Liver (tissue), 9 donors: ENCODE measurements around the gene PIGW. TPM values are rescaled to one million over a fixed set of nuclear protein-coding genes. Genes with fewer than 3 reads are reported as not detected.

Source experiments
- DNase-seq: peaks from one replicate; pipeline ENCODE4 v3.0.0-alpha.2; 2017; ENCODE audit warnings: low spot score
- H3K27ac ChIP-seq, 2 donors: one replicate each; pipeline ENCODE4 v1.7.0; 2013; ENCODE audit warnings: inconsistent platforms in 2 of 2, low read length in 2 of 2, control low read depth in 1 of 2, low read depth in 1 of 2, mild to moderate bottlenecking in 1 of 2
- H3K27me3 ChIP-seq, 4 donors: one replicate each; pipeline versions ENCODE4 v1.6.1 to v1.7.0; 2013; ENCODE audit warnings: low read length in 3 of 4, inconsistent platforms in 1 of 4, mild to moderate bottlenecking in 1 of 4, moderate library complexity in 1 of 4; ENCODE audit not compliant: control insufficient read depth in 4 of 4, insufficient read depth in 4 of 4
- H3K36me3 ChIP-seq, 4 donors: one replicate each; pipeline versions ENCODE4 v1.6.1 to v1.7.0; 2013; ENCODE audit warnings: low read length in 3 of 4, mild to moderate bottlenecking in 3 of 4, low read depth in 1 of 4, moderate library complexity in 1 of 4; ENCODE audit not compliant: control insufficient read depth in 4 of 4, insufficient read depth in 3 of 4
- H3K4me1 ChIP-seq, 4 donors: one replicate each; pipeline versions ENCODE4 v1.6.1 to v1.7.0; 2013; ENCODE audit warnings: low read length in 3 of 4, mild to moderate bottlenecking in 3 of 4, moderate library complexity in 1 of 4; ENCODE audit not compliant: control insufficient read depth in 4 of 4, insufficient read depth in 4 of 4
- H3K4me3 ChIP-seq, 3 donors: one replicate each; pipeline versions ENCODE4 v1.6.1 to v1.7.0; 2013; ENCODE audit warnings: low read length in 3 of 3, control low read depth in 1 of 3, low read depth in 1 of 3, mild to moderate bottlenecking in 1 of 3
- H3K9ac ChIP-seq, 2 donors: one replicate each; pipeline ENCODE4 v1.7.0; 2013; ENCODE audit warnings: low read length in 2 of 2, mild to moderate bottlenecking in 2 of 2, moderate library complexity in 2 of 2, control low read depth in 1 of 2, low read depth in 1 of 2
- H3K9me3 ChIP-seq, 4 donors: one replicate each; pipeline versions ENCODE4 v1.6.1 to v1.7.0; 2013; ENCODE audit warnings: low read length in 3 of 4; ENCODE audit not compliant: control insufficient read depth in 4 of 4
- EGR1 ChIP-seq, 2 donors: IDR thresholded peaks; 2 replicates each; pipeline ENCODE4 v1.6.1; 2016 to 2018; ENCODE audit warnings: antibody characterized with exemption in 2 of 2, low read depth in 2 of 2
- FOXA1 ChIP-seq: IDR thresholded peaks from 2 replicates; pipeline ENCODE4 v1.6.1; 2016; ENCODE audit warnings: antibody characterized with exemption
- FOXA2 ChIP-seq: IDR thresholded peaks from 2 replicates; pipeline ENCODE4 v1.6.1; 2016; ENCODE audit warnings: antibody characterized with exemption
- GABPA ChIP-seq, 2 donors: IDR thresholded peaks in 1 of 2; conservative IDR thresholded peaks in 1 of 2; 2 replicates each; pipeline ENCODE4 v1.6.1; 2016; ENCODE audit warnings: antibody characterized with exemption in 2 of 2, mild to moderate bottlenecking in 1 of 2, moderate library complexity in 1 of 2
- HNF4A ChIP-seq, 2 donors: conservative IDR thresholded peaks; 2 replicates each; pipeline ENCODE4 v1.6.1; 2016; ENCODE audit warnings: antibody characterized with exemption in 2 of 2, mild to moderate bottlenecking in 2 of 2
- HNF4G ChIP-seq: IDR thresholded peaks from 2 replicates; pipeline ENCODE4 v1.6.1; 2016; ENCODE audit warnings: antibody characterized with exemption
- RXRA ChIP-seq, 2 donors: IDR thresholded peaks; 2 replicates each; pipeline ENCODE4 v1.6.1; 2017 to 2018; ENCODE audit warnings: antibody characterized with exemption in 2 of 2, mild to moderate bottlenecking in 1 of 2
- SP1 ChIP-seq: IDR thresholded peaks from 2 replicates; pipeline ENCODE4 v1.6.1; 2018; ENCODE audit warnings: antibody characterized with exemption, mild to moderate bottlenecking
- TAF1 ChIP-seq: conservative IDR thresholded peaks from 2 replicates; pipeline ENCODE4 v1.6.1; 2016; ENCODE audit warnings: antibody characterized with exemption, mild to moderate bottlenecking
- YY1 ChIP-seq: IDR thresholded peaks from 2 replicates; pipeline ENCODE4 v1.6.1; 2016; ENCODE audit warnings: antibody characterized with exemption, mild to moderate bottlenecking
- WGBS: extraction: QIAGEN DNeasy Blood & Tissue Kit; methylation state at CpG from one replicate; pipeline ENCODE4 v1.1.7; 2013; 5-methylcytosine and 5-hydroxymethylcytosine counted together
- polyA plus RNA-seq, 2 donors: library from polyadenylated mRNA; stranded (reverse) in 1 of 2; unstranded in 1 of 2; fragments of 200-250 nt in 1 of 2; fragments of >200 nt in 1 of 2; fragmentation: Nextera tagmentation in 1 of 2; extraction: Ambion mirVana in 1 of 2; gene quantifications; one replicate each; pipeline versions ENCODE4 v1.2.1 to v1.2.3, GENCODE V29; 2013 to 2015
- total RNA-seq, 2 donors: library from RNA; depleted of rRNA; stranded (reverse); fragments of >200 nt; gene quantifications; one replicate each; pipeline ENCODE4 v1.2.3, GENCODE V29; 2014
- TF ChIP-seq, protein P1 (sequence below): IDR thresholded peaks from 2 replicates; pipeline ENCODE4 v1.6.1; 2016; ENCODE audit warnings: antibody characterized with exemption, mild to moderate bottlenecking
- TF ChIP-seq, protein P2 (sequence below): IDR thresholded peaks from 2 replicates; pipeline ENCODE4 v1.6.1; 2016; ENCODE audit warnings: antibody characterized with exemption
- TF ChIP-seq, protein P3 (sequence below): fragments of 150-350 bp; IDR thresholded peaks from 2 replicates; pipeline ENCODE4 v1.5.1; 2017; ENCODE audit warnings: improper control_type of control experiment, low read depth, low read length; ENCODE audit not compliant: missing input control
- TF ChIP-seq, protein P4 (sequence below): IDR thresholded peaks from 2 replicates; pipeline ENCODE4 v1.6.1; 2016; ENCODE audit warnings: antibody characterized with exemption
- donor health status: healthy.
- donor health status: healthy.
- donor health status: healthy.
- donor health status: healthy.
- donor health status: healthy.

PIGW gene
- total and polyA plus RNA-seq, 4 donors, result 3.2 to 9.6 (median 6.1) TPM

DNA sequence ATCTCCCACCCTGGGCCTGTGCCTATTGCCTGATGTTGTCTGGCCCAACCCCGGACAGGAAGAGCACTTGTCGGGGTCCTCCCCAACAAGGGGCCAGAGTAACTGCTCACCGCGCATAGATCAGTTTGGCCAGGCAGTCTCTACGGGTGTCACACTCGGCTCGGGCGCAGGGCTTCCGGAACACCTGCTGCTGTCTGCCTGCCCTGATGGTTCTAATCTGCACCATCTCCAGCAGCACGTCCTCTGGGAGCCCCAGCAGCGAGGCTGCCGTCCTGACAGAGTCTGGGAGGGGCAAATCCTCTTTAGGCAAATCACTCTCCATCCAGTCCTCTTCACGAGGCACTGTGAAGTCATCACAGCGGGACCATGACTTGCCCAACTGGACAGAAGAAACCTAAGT is 24.2 kb upstream of the PIGW start:
- H3K36me3 ChIP-seq, result peaks cover 0 to 51% (median 10%) of the 10 kb centered on the region in 4 donors
- WGBS, result 93% methylated on average over 14 of the region's 14 CpGs
- TF ChIP-seq, protein P1, sequence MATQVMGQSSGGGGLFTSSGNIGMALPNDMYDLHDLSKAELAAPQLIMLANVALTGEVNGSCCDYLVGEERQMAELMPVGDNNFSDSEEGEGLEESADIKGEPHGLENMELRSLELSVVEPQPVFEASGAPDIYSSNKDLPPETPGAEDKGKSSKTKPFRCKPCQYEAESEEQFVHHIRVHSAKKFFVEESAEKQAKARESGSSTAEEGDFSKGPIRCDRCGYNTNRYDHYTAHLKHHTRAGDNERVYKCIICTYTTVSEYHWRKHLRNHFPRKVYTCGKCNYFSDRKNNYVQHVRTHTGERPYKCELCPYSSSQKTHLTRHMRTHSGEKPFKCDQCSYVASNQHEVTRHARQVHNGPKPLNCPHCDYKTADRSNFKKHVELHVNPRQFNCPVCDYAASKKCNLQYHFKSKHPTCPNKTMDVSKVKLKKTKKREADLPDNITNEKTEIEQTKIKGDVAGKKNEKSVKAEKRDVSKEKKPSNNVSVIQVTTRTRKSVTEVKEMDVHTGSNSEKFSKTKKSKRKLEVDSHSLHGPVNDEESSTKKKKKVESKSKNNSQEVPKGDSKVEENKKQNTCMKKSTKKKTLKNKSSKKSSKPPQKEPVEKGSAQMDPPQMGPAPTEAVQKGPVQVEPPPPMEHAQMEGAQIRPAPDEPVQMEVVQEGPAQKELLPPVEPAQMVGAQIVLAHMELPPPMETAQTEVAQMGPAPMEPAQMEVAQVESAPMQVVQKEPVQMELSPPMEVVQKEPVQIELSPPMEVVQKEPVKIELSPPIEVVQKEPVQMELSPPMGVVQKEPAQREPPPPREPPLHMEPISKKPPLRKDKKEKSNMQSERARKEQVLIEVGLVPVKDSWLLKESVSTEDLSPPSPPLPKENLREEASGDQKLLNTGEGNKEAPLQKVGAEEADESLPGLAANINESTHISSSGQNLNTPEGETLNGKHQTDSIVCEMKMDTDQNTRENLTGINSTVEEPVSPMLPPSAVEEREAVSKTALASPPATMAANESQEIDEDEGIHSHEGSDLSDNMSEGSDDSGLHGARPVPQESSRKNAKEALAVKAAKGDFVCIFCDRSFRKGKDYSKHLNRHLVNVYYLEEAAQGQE, result no peak
- no peak for TF ChIP-seq HNF4G
- TF ChIP-seq YY1, result no peak
- TF ChIP-seq, protein P2, sequence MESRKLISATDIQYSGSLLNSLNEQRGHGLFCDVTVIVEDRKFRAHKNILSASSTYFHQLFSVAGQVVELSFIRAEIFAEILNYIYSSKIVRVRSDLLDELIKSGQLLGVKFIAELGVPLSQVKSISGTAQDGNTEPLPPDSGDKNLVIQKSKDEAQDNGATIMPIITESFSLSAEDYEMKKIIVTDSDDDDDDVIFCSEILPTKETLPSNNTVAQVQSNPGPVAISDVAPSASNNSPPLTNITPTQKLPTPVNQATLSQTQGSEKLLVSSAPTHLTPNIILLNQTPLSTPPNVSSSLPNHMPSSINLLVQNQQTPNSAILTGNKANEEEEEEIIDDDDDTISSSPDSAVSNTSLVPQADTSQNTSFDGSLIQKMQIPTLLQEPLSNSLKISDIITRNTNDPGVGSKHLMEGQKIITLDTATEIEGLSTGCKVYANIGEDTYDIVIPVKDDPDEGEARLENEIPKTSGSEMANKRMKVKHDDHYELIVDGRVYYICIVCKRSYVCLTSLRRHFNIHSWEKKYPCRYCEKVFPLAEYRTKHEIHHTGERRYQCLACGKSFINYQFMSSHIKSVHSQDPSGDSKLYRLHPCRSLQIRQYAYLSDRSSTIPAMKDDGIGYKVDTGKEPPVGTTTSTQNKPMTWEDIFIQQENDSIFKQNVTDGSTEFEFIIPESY, result no peak
- no peak for TF ChIP-seq FOXA1
- TF ChIP-seq, protein P3, sequence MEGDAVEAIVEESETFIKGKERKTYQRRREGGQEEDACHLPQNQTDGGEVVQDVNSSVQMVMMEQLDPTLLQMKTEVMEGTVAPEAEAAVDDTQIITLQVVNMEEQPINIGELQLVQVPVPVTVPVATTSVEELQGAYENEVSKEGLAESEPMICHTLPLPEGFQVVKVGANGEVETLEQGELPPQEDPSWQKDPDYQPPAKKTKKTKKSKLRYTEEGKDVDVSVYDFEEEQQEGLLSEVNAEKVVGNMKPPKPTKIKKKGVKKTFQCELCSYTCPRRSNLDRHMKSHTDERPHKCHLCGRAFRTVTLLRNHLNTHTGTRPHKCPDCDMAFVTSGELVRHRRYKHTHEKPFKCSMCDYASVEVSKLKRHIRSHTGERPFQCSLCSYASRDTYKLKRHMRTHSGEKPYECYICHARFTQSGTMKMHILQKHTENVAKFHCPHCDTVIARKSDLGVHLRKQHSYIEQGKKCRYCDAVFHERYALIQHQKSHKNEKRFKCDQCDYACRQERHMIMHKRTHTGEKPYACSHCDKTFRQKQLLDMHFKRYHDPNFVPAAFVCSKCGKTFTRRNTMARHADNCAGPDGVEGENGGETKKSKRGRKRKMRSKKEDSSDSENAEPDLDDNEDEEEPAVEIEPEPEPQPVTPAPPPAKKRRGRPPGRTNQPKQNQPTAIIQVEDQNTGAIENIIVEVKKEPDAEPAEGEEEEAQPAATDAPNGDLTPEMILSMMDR, result no peak
- no peak for TF ChIP-seq GABPA (IDR thresholded peaks at IDR 0.05 in 1 of 2, conservative IDR thresholded peaks at IDR 0.05 in 1 of 2)
- no peak for TF ChIP-seq SP1
- no peak for TF ChIP-seq RXRA (IDR thresholded peaks at IDR 0.05)
- no peak for TF ChIP-seq HNF4A (conservative IDR thresholded peaks at IDR 0.05)
- TF ChIP-seq, protein P4, sequence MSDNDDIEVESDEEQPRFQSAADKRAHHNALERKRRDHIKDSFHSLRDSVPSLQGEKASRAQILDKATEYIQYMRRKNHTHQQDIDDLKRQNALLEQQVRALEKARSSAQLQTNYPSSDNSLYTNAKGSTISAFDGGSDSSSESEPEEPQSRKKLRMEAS, result no peak
- no peak for TF ChIP-seq TAF1
- TF ChIP-seq FOXA2, result no peak
- no peaks in the 10 kb centered on the region for H3K27me3 ChIP-seq
- H3K27ac ChIP-seq, result no peak overlapping the region
- H3K9me3 ChIP-seq, result no peaks in the 10 kb centered on the region
- H3K4me1 ChIP-seq, result no peaks in the 10 kb centered on the region
- DNase-seq, result no peak
- no peak overlapping the region for H3K9ac ChIP-seq
- H3K4me3 ChIP-seq, result no peak overlapping the region

DNA sequence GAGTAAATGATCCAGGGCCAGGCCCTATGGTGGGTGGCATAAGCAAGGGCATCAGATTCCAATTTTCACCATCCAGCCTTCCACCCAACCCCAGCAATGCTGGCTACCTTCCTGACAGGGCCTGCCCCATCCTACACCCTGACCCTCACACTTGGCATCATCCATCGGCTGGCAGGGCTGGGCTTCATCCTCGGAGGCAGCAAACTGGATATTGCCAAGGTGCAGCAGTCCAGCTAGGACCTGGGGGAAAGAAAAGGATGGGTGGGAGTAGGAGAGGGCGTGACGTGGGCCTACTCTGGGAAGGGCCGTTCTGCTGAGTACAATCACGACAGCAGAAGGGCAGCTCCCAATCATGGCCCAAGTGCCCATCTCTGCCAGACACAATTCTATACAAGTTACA is 23.6 kb upstream of the PIGW start:
- no peaks in the 10 kb centered on the region for H3K4me1 ChIP-seq
- no peak overlapping the region for H3K4me3 ChIP-seq
- no peak overlapping the region for H3K9ac ChIP-seq
- no peaks in the 10 kb centered on the region for H3K9me3 ChIP-seq
- no peak overlapping the region for H3K27ac ChIP-seq
- H3K27me3 ChIP-seq, result no peaks in the 10 kb centered on the region
- no peak for DNase-seq
- TF ChIP-seq GABPA (IDR thresholded peaks at IDR 0.05 in 1 of 2, conservative IDR thresholded peaks at IDR 0.05 in 1 of 2), result no peak
- TF ChIP-seq SP1, result no peak
- no peak for TF ChIP-seq EGR1 (IDR thresholded peaks at IDR 0.05; ENCODE audit: low read depth in 2 of 2)
- H3K36me3 ChIP-seq, result peaks cover 0 to 47% (median 10%) of the 10 kb centered on the region in 4 donors
- WGBS, result 95% methylated on average over 6 of the region's 6 CpGs
